Fibroblast of the aortic adventitia (primary cell): ENCODE results near the gene COL2A1. TPM values are rescaled to one million over a fixed set of nuclear protein-coding genes. Genes with fewer than 3 reads are reported as not detected.

Experiments used
- DNase-seq: peaks from one replicate; pipeline ENCODE4 v3.0.0-alpha.2; 2010; ENCODE audit warnings: low read depth
- H3K4me3 ChIP-seq: 2 replicates; pipeline ENCODE4 v1.5.1; 2011; ENCODE audit warnings: low read depth, mild to moderate bottlenecking, control low read depth, low read length, moderate library complexity
- CTCF ChIP-seq: IDR thresholded peaks from 2 replicates; pipeline ENCODE4 v1.5.1; 2011; ENCODE audit warnings: mild to moderate bottlenecking, low read length, control low read depth, inconsistent platforms; ENCODE audit not compliant: insufficient read depth
- total RNA-seq: library from RNA; depleted of rRNA; stranded (reverse); fragments of >200 nt; gene quantifications from 2 replicates; pipeline ENCODE4 v1.2.3, GENCODE V29; 2012; ENCODE audit warnings: low replicate concordance

The COL2A1 gene
- total RNA-seq, 1 donor = not detected

- TF ChIP-seq CTCF = no peak
- no peak overlapping the region for H3K4me3 ChIP-seq
- DNase-seq = no peak
Observed at GRCh38 chr12:47954058-47954457, 50.2 kb downstream of the COL2A1 start.

- no peak for DNase-seq
Observed at GRCh38 chr12:47950856-47951468, 53.3 kb downstream of the COL2A1 start.

GRCh38 chr12:47949441-47950341 lies 54.6 kb downstream of the COL2A1 start:
- H3K4me3 ChIP-seq = no peak overlapping the region
- DNase-seq = peak; percentile 81
- peak; percentile 94 for TF ChIP-seq CTCF

More at GRCh38 chr12:47950856-47951468, 53.3 kb downstream of the COL2A1 start:
- no peak overlapping the region for H3K4me3 ChIP-seq
- no peak for TF ChIP-seq CTCF

GRCh38 chr12:47947341-47947740 lies 56.9 kb downstream of the COL2A1 start:
- no peak for DNase-seq
- H3K4me3 ChIP-seq = no peak overlapping the region
- no peak for TF ChIP-seq CTCF

- no peak for DNase-seq
- H3K4me3 ChIP-seq = no peak overlapping the region
- TF ChIP-seq CTCF = no peak
Observed at GRCh38 chr12:47946413-47947323, 57.6 kb downstream of the COL2A1 start.

GRCh38 chr12:47945341-47945728 lies 58.9 kb downstream of the COL2A1 start:
- H3K4me3 ChIP-seq = no peak overlapping the region
- no peak for TF ChIP-seq CTCF
- DNase-seq = no peak
